ENCODE data around the gene PGAP2.
A peak's percentile ranks its signal among the peaks of the same experiment; 100 is the strongest.

Gene PGAP2

DNA sequence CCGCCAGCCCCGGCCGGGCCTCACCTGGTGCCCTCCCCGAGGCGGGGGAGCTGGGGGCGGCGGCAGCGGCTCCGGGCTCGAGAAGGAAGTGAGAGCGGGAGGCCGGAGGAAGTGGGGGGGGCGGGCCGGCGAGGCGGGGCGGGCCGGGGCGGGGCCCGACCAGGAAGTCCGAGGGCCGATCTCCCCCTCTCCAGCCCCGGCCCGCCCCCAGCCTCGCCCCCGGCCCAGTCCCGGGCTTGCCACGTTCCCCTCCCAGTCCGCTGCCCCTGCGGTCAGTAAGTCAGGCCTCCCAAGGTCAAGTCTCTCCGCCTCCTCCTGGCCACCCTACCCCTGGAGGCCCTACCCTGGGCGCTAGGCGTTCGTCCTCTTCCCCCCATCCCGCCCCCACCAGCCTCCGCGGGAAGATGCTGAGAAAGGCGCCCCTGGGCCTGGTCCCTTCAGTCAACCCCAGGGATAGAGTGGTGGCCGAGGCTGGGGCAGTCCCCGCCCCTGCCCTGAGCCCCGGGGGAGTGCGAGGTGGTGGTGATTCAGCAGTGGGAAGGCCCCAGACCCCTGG is 32.6 kb downstream of the PGAP2 start, which contains the start of gene RHOG:
Gene RHOG (minus strand): TSS at position 90 of the 556 bp plus-strand sequence. CDS start 12,821 bp downstream, outside the sequence.
- peaks cover 0 to 12% of the 10 kb centered on the region in 2 experiments; a peak in 1 of 3 replicates for H3K36me3 ChIP-seq (ENCODE audit: control insufficient read depth in 2 of 2, insufficient read depth in 1 of 2, low read length in 2 of 2)
- H3K4me1 ChIP-seq (ENCODE audit: control insufficient read depth, insufficient read depth, low read length) = no peaks in the 10 kb centered on the region
- ChIA-PET CTCF (interaction anchor here (0.9 to 19.6 kb wide), 14 partner anchors 9 to 239 kb away, joined by 3 to 589 read pairs (median 6); partner anchors contain the start of genes PGAP2 and STIM1), POLR2A (interaction anchor here (0.5 to 3.7 kb wide), 15 partner anchors 12 to 1133 kb away, joined by 3 to 45 read pairs (median 5); partner anchors contain the start of genes PGAP2 and STIM1)
- peak within 1 kb of the TSS; percentile 67 for H3K4me3 ChIP-seq (ENCODE audit: low read depth, low read length)
- 0 out of 2 replicates have a peak within 1 kb of the TSS, but pooled peaks have one; percentile 19 for H3K27ac ChIP-seq (ENCODE audit: extremely low read depth, low read depth, low read length)
- TF ChIP-seq, protein P1, sequence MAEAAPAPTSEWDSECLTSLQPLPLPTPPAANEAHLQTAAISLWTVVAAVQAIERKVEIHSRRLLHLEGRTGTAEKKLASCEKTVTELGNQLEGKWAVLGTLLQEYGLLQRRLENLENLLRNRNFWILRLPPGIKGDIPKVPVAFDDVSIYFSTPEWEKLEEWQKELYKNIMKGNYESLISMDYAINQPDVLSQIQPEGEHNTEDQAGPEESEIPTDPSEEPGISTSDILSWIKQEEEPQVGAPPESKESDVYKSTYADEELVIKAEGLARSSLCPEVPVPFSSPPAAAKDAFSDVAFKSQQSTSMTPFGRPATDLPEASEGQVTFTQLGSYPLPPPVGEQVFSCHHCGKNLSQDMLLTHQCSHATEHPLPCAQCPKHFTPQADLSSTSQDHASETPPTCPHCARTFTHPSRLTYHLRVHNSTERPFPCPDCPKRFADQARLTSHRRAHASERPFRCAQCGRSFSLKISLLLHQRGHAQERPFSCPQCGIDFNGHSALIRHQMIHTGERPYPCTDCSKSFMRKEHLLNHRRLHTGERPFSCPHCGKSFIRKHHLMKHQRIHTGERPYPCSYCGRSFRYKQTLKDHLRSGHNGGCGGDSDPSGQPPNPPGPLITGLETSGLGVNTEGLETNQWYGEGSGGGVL (tag by site-specific recombination; IDR thresholded peaks at IDR 0.05) = peak; percentile 66; the same call in 1 of the 2 replicates
- TF ChIP-seq MEIS1 (CRISPR knock-in tag; IDR thresholded peaks at IDR 0.05; ENCODE audit: borderline replicate concordance) = no peak
- H3K9me3 ChIP-seq (ENCODE audit: control insufficient read depth, insufficient read depth, low read depth, low read length) = no peaks in the 10 kb centered on the region

GRCh38 chr11:3841426-3842350 is 33.3 kb downstream of the PGAP2 start:
- H3K9me3 ChIP-seq (ENCODE audit: control insufficient read depth, insufficient read depth, low read depth, low read length) = no peaks in the 10 kb centered on the region
- peaks cover 0 to 12% of the 10 kb centered on the region in 2 experiments; a peak in 1 of 3 replicates for H3K36me3 ChIP-seq (ENCODE audit: control insufficient read depth in 2 of 2, insufficient read depth in 1 of 2, low read length in 2 of 2)
- ChIA-PET CTCF (interaction anchor here (0.6 to 19.6 kb wide), 22 partner anchors 8 to 279 kb away, joined by 3 to 589 read pairs (median 4); partner anchors contain the start of genes PGAP2 and STIM1), POLR2A (interaction anchor here (0.5 to 3.7 kb wide), 11 partner anchors 11 to 232 kb away, joined by 3 to 45 read pairs (median 5); partner anchors contain the start of genes PGAP2 and STIM1)
- H3K4me1 ChIP-seq (ENCODE audit: control insufficient read depth, insufficient read depth, low read length) = no peaks in the 10 kb centered on the region
- H3K4me3 ChIP-seq (ENCODE audit: low read depth, low read length) = peak overlapping the region; percentile 67
- 0 out of 2 replicates have a peak overlapping the region, but pooled peaks have one; percentile 19 for H3K27ac ChIP-seq (ENCODE audit: extremely low read depth, low read depth, low read length)
- TF ChIP-seq, protein P2, sequence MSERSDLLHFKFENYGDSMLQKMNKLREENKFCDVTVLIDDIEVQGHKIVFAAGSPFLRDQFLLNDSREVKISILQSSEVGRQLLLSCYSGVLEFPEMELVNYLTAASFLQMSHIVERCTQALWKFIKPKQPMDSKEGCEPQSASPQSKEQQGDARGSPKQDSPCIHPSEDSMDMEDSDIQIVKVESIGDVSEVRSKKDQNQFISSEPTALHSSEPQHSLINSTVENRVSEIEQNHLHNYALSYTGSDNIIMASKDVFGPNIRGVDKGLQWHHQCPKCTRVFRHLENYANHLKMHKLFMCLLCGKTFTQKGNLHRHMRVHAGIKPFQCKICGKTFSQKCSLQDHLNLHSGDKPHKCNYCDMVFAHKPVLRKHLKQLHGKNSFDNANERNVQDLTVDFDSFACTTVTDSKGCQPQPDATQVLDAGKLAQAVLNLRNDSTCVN (tag by site-specific recombination; optimal IDR thresholded peaks at IDR 0.05) = peak; percentile 58
- TF ChIP-seq ZBTB7A (tag by site-specific recombination; IDR thresholded peaks at IDR 0.05; ENCODE audit: low read depth) (peak; percentile 85; the same call in 1 of the 2 replicates), SCRT2 (tag by site-specific recombination; IDR thresholded peaks at IDR 0.05) (peak; percentile 43), ZNF266 (tag by site-specific recombination; IDR thresholded peaks at IDR 0.05; ENCODE audit: low read depth) (no peak), ZBTB20 (tag by site-specific recombination; IDR thresholded peaks at IDR 0.05) (peak; percentile 65; the same call in 1 of the 2 replicates), KLF1 (tag by site-specific recombination; IDR thresholded peaks at IDR 0.05) (0 out of 2 replicates have a peak, but pooled peaks have one; percentile 26), SP3 (tag by site-specific recombination; IDR thresholded peaks at IDR 0.05) (peak; percentile 45; the same call in 1 of the 2 replicates), KLF9 (tag by site-specific recombination; IDR thresholded peaks at IDR 0.05; ENCODE audit: low read depth) (0 out of 2 replicates have a peak, but pooled peaks have one; percentile 36), GLIS1 (tag by site-specific recombination; IDR thresholded peaks at IDR 0.05) (peak; percentile 66), ZNF529 (tag by site-specific recombination; IDR thresholded peaks at IDR 0.05; ENCODE audit: insufficient replicate concordance) (no peak), SCRT1 (tag by site-specific recombination; IDR thresholded peaks at IDR 0.05; ENCODE audit: borderline replicate concordance) (no peak), ZNF600 (tag by site-specific recombination; IDR thresholded peaks at IDR 0.05) (peak; percentile 93), EGR2 (tag by site-specific recombination; IDR thresholded peaks at IDR 0.05; ENCODE audit: low read depth) (peak; percentile 48), ZNF416 (tag by site-specific recombination; IDR thresholded peaks at IDR 0.05) (no peak), ZIC2 (tag by site-specific recombination; IDR thresholded peaks at IDR 0.05) (peak; percentile 54), SP7 (tag by site-specific recombination; IDR thresholded peaks at IDR 0.05) (peak; percentile 52), ZNF223 (tag by site-specific recombination; IDR thresholded peaks at IDR 0.05) (no peak), ZNF2 (tag by site-specific recombination; IDR thresholded peaks at IDR 0.05) (0 out of 2 replicates have a peak, but pooled peaks have one; percentile 24), ZNF10 (tag by site-specific recombination; IDR thresholded peaks at IDR 0.05) (no peak), ZNF341 (tag by site-specific recombination; IDR thresholded peaks at IDR 0.05; ENCODE audit: low read depth) (peak; percentile 55), ZNF394 (tag by site-specific recombination; IDR thresholded peaks at IDR 0.05; ENCODE audit: borderline replicate concordance) (peak; percentile 11; the same call in 1 of the 2 replicates), KLF16 (tag by site-specific recombination; IDR thresholded peaks at IDR 0.05) (peak; percentile 33; the same call in 1 of the 2 replicates), ZFHX2 (tag by site-specific recombination; conservative IDR thresholded peaks at IDR 0.05) (peak; percentile 64), ZBTB8A (tag by site-specific recombination; IDR thresholded peaks at IDR 0.05) (peak; percentile 73), ZNF350 (tag by site-specific recombination; IDR thresholded peaks at IDR 0.05) (no peak)
- TF ChIP-seq, protein P3, sequence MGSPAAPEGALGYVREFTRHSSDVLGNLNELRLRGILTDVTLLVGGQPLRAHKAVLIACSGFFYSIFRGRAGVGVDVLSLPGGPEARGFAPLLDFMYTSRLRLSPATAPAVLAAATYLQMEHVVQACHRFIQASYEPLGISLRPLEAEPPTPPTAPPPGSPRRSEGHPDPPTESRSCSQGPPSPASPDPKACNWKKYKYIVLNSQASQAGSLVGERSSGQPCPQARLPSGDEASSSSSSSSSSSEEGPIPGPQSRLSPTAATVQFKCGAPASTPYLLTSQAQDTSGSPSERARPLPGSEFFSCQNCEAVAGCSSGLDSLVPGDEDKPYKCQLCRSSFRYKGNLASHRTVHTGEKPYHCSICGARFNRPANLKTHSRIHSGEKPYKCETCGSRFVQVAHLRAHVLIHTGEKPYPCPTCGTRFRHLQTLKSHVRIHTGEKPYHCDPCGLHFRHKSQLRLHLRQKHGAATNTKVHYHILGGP (tag by site-specific recombination; IDR thresholded peaks at IDR 0.05) = no peak
